AG20443 (cell line): ENCODE results near the gene LIAS.
A peak's percentile ranks its signal among the peaks of the same experiment; 100 is the strongest.
"Not testable (repeated sequence)": the region's sequence is repeated elsewhere in the genome, so short reads cannot be mapped to it uniquely, and the experiment has no call there.

Source experiments
- DNase-seq: peaks from one replicate; pipeline ENCODE4 v3.0.0; 2012; ENCODE audit warnings: low spot score, mixed read lengths

LIAS gene

GRCh38 chr4:39458505-39459300 lies at the start of gene LIAS, which contains the start of gene RPL9:
Gene LIAS, plus strand, starts transcription at chr4:39459056. Its CDS starts 62 bp downstream, at chr4:39459118.
Gene RPL9, minus strand, starts transcription at chr4:39458922. Its CDS starts 483 bp downstream, at chr4:39458439.
- DNase-seq, result peak; percentile 97

DNA sequence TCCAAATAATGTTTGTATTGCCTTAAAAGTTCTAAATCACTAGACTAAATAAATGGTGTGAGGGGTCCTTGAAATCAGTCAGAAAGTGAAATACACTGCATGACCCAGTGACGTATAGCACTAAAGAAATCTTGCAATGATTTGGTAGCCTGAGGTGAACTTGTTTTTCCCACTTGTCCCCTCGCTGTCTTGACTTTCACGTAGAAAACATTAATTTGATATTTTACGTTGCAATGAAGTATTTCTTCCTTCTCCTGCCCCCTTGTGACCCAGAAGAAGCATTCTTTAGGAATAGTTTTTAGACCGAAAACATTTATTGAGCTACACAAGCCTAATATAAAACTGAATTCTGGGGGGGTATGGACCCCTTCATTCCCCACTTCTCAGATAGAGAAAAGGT lies 48.4 kb upstream of the LIAS start:
- DNase-seq, result no peak

GRCh38 chr4:39411561-39411960 lies 47.3 kb upstream of the LIAS start:
- DNase-seq, result not testable (repeated sequence)

GRCh38 chr4:39415678-39416283 lies 43.1 kb upstream of the LIAS start:
- no peak for DNase-seq

GRCh38 chr4:39422247-39422646 lies 36.6 kb upstream of the LIAS start:
- no peak for DNase-seq

- DNase-seq, result not testable (repeated sequence)
Observed at GRCh38 chr4:39425297-39425696, 33.6 kb upstream of the LIAS start.

GRCh38 chr4:39426728-39427127 lies 32.1 kb upstream of the LIAS start:
- DNase-seq, result no peak

- DNase-seq, result no peak
Observed at GRCh38 chr4:39427520-39428114, 31.2 kb upstream of the LIAS start.

GRCh38 chr4:39429476-39430334 lies 29.2 kb upstream of the LIAS start:
- DNase-seq, result no peak

DNA sequence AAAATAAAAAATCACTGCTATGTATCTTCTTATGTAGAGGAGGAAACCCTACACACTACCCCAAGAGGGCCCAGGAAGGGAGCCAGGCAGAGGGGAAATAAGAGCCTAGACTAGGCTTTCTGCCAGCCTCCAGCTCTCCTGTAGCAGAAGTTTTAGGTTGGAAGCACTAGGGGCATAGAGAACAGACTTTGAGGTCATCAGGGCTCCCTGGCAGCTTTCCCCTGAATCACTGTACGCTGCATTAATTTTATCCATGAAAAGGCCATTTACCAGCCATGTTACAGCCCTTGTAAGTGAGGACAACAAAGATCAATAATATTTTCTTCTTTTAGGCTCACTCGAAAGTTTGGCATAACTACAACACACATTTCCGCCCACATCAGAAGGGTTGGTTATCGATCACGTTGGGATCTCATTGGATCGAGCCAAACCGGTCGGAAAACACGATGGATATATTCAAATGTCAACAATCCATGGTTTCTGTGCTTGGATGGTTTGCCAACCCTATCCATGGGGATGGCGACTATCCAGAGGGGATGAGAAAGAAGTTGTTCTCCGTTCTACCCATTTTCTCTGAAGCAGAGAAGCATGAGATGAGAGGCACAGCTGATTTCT lies 24.9 kb upstream of the LIAS start:
- DNase-seq, result no peak

DNA sequence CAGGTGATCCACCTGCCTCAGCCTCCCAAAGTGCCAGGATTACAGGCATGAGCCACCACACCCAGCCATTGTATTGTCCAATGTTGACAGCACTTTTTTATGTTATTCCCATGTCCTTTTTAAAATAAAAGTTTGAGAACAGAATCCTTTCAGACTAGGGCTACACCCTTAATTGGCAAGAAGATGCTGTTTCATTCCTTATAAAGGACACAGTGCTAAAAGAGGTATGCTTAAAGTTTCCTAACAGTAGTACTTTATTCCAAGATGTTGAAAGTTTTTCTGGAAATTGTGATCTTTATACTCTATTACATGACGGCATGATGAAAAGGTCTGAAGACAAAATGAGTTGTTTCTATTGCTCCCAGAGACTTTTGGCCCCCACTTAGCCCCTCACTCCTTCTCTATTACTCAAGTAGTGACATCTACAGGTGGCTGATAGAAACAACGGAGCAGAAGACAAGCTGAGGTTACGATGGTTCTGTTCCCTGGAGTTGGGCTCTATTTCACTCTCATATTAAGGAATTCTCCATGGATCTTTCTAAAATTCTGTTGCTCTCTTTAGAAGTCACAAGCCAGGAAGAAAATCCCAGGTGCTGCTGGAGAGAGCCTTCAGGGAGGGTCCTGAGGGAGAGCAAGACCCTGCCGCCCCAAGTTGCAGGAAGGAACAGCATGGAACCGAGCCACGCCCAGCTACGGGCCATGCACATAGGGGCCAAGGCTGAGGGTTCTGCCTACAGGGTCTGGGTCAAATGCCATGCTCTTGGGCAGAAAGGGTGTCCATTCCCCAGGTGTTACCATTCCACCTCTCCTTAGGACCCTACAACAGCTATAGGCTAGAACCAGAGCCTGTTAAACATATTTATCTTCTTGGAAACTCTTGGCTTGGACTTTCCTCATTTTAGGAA lies 22.9 kb upstream of the LIAS start:
- no peak for DNase-seq

- DNase-seq, result no peak
Observed at GRCh38 chr4:39441593-39441992, 17.3 kb upstream of the LIAS start.

- no peak for DNase-seq
Observed at GRCh38 chr4:39442998-39443397, 15.9 kb upstream of the LIAS start.

DNA sequence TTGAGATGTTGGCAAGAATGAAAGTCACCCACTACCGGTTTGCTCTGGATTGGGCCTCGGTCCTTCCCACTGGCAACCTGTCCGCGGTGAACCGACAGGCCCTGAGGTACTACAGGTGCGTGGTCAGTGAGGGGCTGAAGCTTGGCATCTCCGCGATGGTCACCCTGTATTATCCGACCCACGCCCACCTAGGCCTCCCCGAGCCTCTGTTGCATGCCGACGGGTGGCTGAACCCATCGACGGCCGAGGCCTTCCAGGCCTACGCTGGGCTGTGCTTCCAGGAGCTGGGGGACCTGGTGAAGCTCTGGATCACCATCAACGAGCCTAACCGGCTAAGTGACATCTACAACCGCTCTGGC lies 12.4 kb upstream of the LIAS start:
- no peak for DNase-seq

DNA sequence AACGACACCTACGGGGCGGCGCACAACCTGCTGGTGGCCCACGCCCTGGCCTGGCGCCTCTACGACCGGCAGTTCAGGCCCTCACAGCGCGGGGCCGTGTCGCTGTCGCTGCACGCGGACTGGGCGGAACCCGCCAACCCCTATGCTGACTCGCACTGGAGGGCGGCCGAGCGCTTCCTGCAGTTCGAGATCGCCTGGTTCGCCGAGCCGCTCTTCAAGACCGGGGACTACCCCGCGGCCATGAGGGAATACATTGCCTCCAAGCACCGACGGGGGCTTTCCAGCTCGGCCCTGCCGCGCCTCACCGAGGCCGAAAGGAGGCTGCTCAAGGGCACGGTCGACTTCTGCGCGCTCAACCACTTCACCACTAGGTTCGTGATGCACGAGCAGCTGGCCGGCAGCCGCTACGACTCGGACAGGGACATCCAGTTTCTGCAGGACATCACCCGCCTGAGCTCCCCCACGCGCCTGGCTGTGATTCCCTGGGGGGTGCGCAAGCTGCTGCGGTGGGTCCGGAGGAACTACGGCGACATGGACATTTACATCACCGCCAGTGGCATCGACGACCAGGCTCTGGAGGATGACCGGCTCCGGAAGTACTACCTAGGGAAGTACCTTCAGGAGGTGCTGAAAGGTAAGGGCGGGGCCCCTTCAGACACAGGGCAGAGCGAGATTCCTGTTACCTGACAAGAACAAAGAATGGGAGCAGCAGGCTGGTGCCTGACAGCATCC lies 11.8 kb upstream of the LIAS start:
- DNase-seq, result peak; percentile 73

- no peak for DNase-seq
Observed at GRCh38 chr4:39450618-39451017, 8.2 kb upstream of the LIAS start.

- no peak for DNase-seq
Observed at GRCh38 chr4:39451423-39452023, 7.3 kb upstream of the LIAS start.

DNA sequence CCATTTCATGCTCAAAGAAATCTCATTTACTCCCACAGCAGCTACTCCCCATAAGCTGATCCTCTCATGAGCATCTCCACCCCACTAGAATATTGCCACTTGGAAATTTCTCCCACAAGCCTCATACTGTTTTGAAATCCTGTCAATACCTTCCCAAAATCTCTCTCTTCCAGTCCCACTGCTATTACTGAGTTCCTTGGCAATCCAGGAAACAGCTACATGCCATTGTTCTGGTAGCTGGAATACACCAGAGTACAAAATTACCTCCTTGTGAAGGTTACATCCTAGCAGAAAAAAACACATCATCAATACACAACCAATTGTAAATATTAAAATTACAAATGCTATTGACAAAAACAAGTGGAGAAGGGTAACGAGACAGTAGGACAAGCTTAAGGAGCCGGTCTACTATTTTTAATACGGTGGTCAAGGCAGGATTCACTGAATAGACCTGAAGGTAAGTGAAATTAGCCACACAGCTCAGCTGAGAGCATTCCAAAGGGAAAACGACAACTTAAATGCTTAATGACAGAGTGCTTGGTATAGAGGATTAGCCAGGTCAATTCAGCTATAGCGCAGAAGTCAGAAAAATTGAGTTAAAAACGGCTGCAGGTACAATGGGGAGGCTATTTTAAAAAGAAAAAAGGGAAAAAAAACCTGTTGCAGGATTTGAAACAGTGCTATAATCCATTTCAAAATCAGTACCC lies 6.5 kb upstream of the LIAS start:
- no peak for DNase-seq
